HCT116 (cell line): ENCODE measurements around the gene CALHM3.

Source experiments
- EZH2 ChIP-seq: fragments of 200-600 bp; sonication (generic); IDR thresholded peaks from 2 replicates; pipeline ENCODE4 v1.6.1; 2017; ENCODE audit warnings: antibody characterized with exemption, mixed run types
- POLR2A ChIP-seq: IDR thresholded peaks from 2 replicates; pipeline ENCODE4 v1.7.0; 2011; ENCODE audit warnings: borderline replicate concordance; ENCODE audit not compliant: insufficient read depth, insufficient read length; ENCODE audit errors: extremely low read depth
- POLR2AphosphoS5 ChIP-seq: IDR thresholded peaks from 2 replicates; pipeline ENCODE4 v1.6.1; 2011; ENCODE audit warnings: mild to moderate bottlenecking, low read depth, low read length, moderate library complexity
- RAD21 ChIP-seq: IDR thresholded peaks from 2 replicates; pipeline ENCODE4 v1.6.1; 2012; ENCODE audit warnings: low read depth, mild to moderate bottlenecking
- ZNF274 ChIP-seq: fragments of 200-500 bp; sonication (Bioruptor generic); IDR thresholded peaks from 2 replicates; pipeline ENCODE4 v1.6.1; 2014; ENCODE audit warnings: mild to moderate bottlenecking, low read depth, low read length, inconsistent platforms
- TF ChIP-seq, protein P1 (sequence below), 3 experiments: fragments of 200-600 bp in 1 of 3; sonication (generic) in 1 of 3; IDR thresholded peaks in 2 of 3; conservative IDR thresholded peaks in 1 of 3; 2 replicates each; pipeline ENCODE4 v1.5.1; 2012 to 2017; ENCODE audit warnings: low read depth in 2 of 3, low read length in 2 of 3, antibody characterized with exemption in 1 of 3, borderline replicate concordance in 1 of 3, control low read depth in 1 of 3, mild to moderate bottlenecking in 1 of 3, mixed read lengths in 1 of 3, mixed run types in 1 of 3, moderate library complexity in 1 of 3; ENCODE audit not compliant: insufficient read depth in 1 of 3

GRCh38 chr10:103441206-103441605, 37.8 kb downstream of the CALHM3 start:
- TF ChIP-seq POLR2AphosphoS5, result no peak
- TF ChIP-seq POLR2A, result no peak
- TF ChIP-seq, protein P1, sequence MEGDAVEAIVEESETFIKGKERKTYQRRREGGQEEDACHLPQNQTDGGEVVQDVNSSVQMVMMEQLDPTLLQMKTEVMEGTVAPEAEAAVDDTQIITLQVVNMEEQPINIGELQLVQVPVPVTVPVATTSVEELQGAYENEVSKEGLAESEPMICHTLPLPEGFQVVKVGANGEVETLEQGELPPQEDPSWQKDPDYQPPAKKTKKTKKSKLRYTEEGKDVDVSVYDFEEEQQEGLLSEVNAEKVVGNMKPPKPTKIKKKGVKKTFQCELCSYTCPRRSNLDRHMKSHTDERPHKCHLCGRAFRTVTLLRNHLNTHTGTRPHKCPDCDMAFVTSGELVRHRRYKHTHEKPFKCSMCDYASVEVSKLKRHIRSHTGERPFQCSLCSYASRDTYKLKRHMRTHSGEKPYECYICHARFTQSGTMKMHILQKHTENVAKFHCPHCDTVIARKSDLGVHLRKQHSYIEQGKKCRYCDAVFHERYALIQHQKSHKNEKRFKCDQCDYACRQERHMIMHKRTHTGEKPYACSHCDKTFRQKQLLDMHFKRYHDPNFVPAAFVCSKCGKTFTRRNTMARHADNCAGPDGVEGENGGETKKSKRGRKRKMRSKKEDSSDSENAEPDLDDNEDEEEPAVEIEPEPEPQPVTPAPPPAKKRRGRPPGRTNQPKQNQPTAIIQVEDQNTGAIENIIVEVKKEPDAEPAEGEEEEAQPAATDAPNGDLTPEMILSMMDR (IDR thresholded peaks at IDR 0.05 in 2 of 3, conservative IDR thresholded peaks at IDR 0.05 in 1 of 3; ENCODE audit: borderline replicate concordance in 1 of 3, insufficient read depth in 1 of 3, low read depth in 2 of 3, low read length in 2 of 3), result no peak
- no peak for TF ChIP-seq ZNF274
- no peak for TF ChIP-seq RAD21
- no peak for TF ChIP-seq EZH2
